Neural progenitor cell (in vitro differentiated cells): ENCODE measurements around the gene KIF25. TPM values are rescaled to one million over a fixed set of nuclear protein-coding genes. Genes with fewer than 3 reads are reported as not detected.

Experiments used
- DNase-seq: peaks from one replicate; pipeline ENCODE4 v3.0.0-alpha.2; 2016; ENCODE audit warnings: low spot score
- H2AFZ ChIP-seq: fragments of 200-600 bp; sonication (generic); replicated peaks from 2 replicates; pipeline ENCODE4 v1.6.1; 2016; ENCODE audit warnings: antibody characterized with exemption
- H3F3A ChIP-seq: fragments of 200-600 bp; sonication (generic); 2 replicates; pipeline ENCODE4 v1.6.1; 2016; ENCODE audit warnings: antibody characterized with exemption, low read depth
- H3K27ac ChIP-seq: fragments of 200-600 bp; sonication (generic); 2 replicates; pipeline ENCODE4 v1.5.1; 2016; ENCODE audit warnings: mild to moderate bottlenecking
- H3K27me3 ChIP-seq: fragments of 200-600 bp; sonication (generic); 2 replicates; pipeline ENCODE4 v1.6.1; 2016; ENCODE audit warnings: mild to moderate bottlenecking, moderate library complexity
- H3K36me3 ChIP-seq: fragments of 200-600 bp; sonication (generic); 2 replicates; pipeline ENCODE4 v1.5.1; 2016
- H3K4me1 ChIP-seq: fragments of 200-600 bp; sonication (generic); 2 replicates; pipeline ENCODE4 v1.6.1; 2016; ENCODE audit warnings: mixed run types
- H3K4me2 ChIP-seq: fragments of 200-600 bp; sonication (generic); 2 replicates; pipeline ENCODE4 v1.6.1; 2016
- H3K4me3 ChIP-seq: fragments of 200-600 bp; sonication (generic); 2 replicates; pipeline ENCODE4 v1.5.1; 2016
- H3K79me2 ChIP-seq: fragments of 200-600 bp; sonication (generic); 2 replicates; pipeline ENCODE4 v1.6.1; 2016; ENCODE audit warnings: low read depth
- H3K9ac ChIP-seq: fragments of 200-600 bp; sonication (generic); 2 replicates; pipeline ENCODE4 v1.6.1; 2016
- H3K9me3 ChIP-seq: fragments of 200-600 bp; sonication (generic); 2 replicates; pipeline ENCODE4 v1.5.1; 2016; ENCODE audit warnings: low read depth
- H4K20me1 ChIP-seq: fragments of 200-600 bp; sonication (generic); 2 replicates; pipeline ENCODE4 v1.6.1; 2016; ENCODE audit warnings: low read depth
- H3K27ac Mint-ChIP-seq: 3 replicates; pipeline ENCODE4 v1.8.0; 2021; ENCODE audit warnings: mixed read lengths
- H3K27me3 Mint-ChIP-seq: 2 replicates; pipeline ENCODE4 v1.8.0; 2022; ENCODE audit warnings: low read depth, mild to moderate bottlenecking, inconsistent platforms, moderate library complexity, mixed read lengths; ENCODE audit not compliant: insufficient read depth
- H3K36me3 Mint-ChIP-seq: 3 replicates; pipeline ENCODE4 v1.8.0; 2021; ENCODE audit warnings: mixed read lengths
- H3K4me1 Mint-ChIP-seq: 3 replicates; pipeline ENCODE4 v1.8.0; 2021; ENCODE audit warnings: mixed read lengths
- H3K4me3 Mint-ChIP-seq: 3 replicates; pipeline ENCODE4 v1.8.0; 2021; ENCODE audit warnings: mild to moderate bottlenecking, moderate library complexity, mixed read lengths
- H3K9me3 Mint-ChIP-seq: 3 replicates; pipeline ENCODE4 v1.8.0; 2020; ENCODE audit warnings: mixed read lengths
- CTCF ChIP-seq: fragments of 200-600 bp; sonication (generic); IDR thresholded peaks from 2 replicates; pipeline ENCODE4 v1.5.1; 2017; ENCODE audit warnings: antibody characterized with exemption, mild to moderate bottlenecking
- EZH2 ChIP-seq: fragments of 200-600 bp; sonication (generic); IDR thresholded peaks from 2 replicates; pipeline ENCODE4 v1.6.1; 2017; ENCODE audit warnings: antibody characterized with exemption, mild to moderate bottlenecking, moderate library complexity
- EZH2phosphoT487 ChIP-seq: fragments of 200-600 bp; sonication (generic); IDR thresholded peaks from 2 replicates; pipeline ENCODE4 v1.6.1; 2017; ENCODE audit warnings: antibody characterized with exemption
- total RNA-seq: library from RNA; depleted of rRNA; stranded (reverse); fragments of >200 nt; gene quantifications from 2 replicates; pipeline ENCODE4 v1.2.3, GENCODE V29; 2015; ENCODE audit warnings: low replicate concordance

KIF25 gene
- total RNA-seq, 1 donor from 2014 or later = 1.2 TPM

GRCh38 chr6:168091381-168092264 lies 94.2 kb downstream of the KIF25 start:
- no peak for TF ChIP-seq EZH2phosphoT487
- no peak for TF ChIP-seq CTCF
- TF ChIP-seq EZH2 = no peak
- H3K4me1 Mint-ChIP-seq = peaks cover 50% of the 10 kb centered on the region
- peaks cover 3% of the 10 kb centered on the region for H3K9me3 Mint-ChIP-seq

GRCh38 chr6:168092541-168092940 lies 95.1 kb downstream of the KIF25 start:
- no peak overlapping the region for H3K4me2 ChIP-seq
- H3K27ac ChIP-seq = no peak overlapping the region
- no peak overlapping the region for H2AFZ ChIP-seq
- H3K79me2 ChIP-seq = no peaks in the 10 kb centered on the region
- Mint-ChIP-seq H3K4me3 (no peak overlapping the region), H3K36me3 (no peaks in the 10 kb centered on the region), H3K27ac (peak overlapping the region; percentile 48), H3K4me1 (peaks cover 41% of the 10 kb centered on the region), H3K27me3 (peaks cover 14% of the 10 kb centered on the region), H3K9me3 (peaks cover 3% of the 10 kb centered on the region)
- no peaks in the 10 kb centered on the region for H3K27me3 ChIP-seq
- no peak for TF ChIP-seq EZH2phosphoT487
- no peak for TF ChIP-seq EZH2
- no peak for TF ChIP-seq CTCF
- H3K9me3 ChIP-seq = no peaks in the 10 kb centered on the region
- no peaks in the 10 kb centered on the region for H4K20me1 ChIP-seq
- peaks cover 8% of the 10 kb centered on the region for H3F3A ChIP-seq
- H3K36me3 ChIP-seq = no peaks in the 10 kb centered on the region
- H3K4me3 ChIP-seq = no peak overlapping the region
- no peak overlapping the region for H3K9ac ChIP-seq
- DNase-seq = no peak
- peaks cover 28% of the 10 kb centered on the region for H3K4me1 ChIP-seq

More at GRCh38 chr6:168091381-168092264, 94.2 kb downstream of the KIF25 start:
- Histone ChIP-seq H3K36me3 (no peaks in the 10 kb centered on the region), H3K4me2 (no peak overlapping the region), H3K9ac (no peak overlapping the region), H3K4me3 (no peak overlapping the region), H3K27me3 (no peaks in the 10 kb centered on the region), H4K20me1 (no peaks in the 10 kb centered on the region), H3F3A (peaks cover 8% of the 10 kb centered on the region), H3K27ac (no peak overlapping the region), H2AFZ (no peak overlapping the region), H3K79me2 (no peaks in the 10 kb centered on the region), H3K9me3 (no peaks in the 10 kb centered on the region), H3K4me1 (peaks cover 30% of the 10 kb centered on the region)
- H3K36me3 Mint-ChIP-seq = no peaks in the 10 kb centered on the region
- peak overlapping the region; percentile 44 for H3K27ac Mint-ChIP-seq
- DNase-seq = no peak
- no peak overlapping the region for H3K4me3 Mint-ChIP-seq
- H3K27me3 Mint-ChIP-seq = peaks cover 14% of the 10 kb centered on the region

GRCh38 chr6:168093071-168093505 lies 95.6 kb downstream of the KIF25 start:
- H3K4me3 ChIP-seq = no peak overlapping the region
- TF ChIP-seq CTCF = no peak
- no peak for TF ChIP-seq EZH2phosphoT487
- no peak for TF ChIP-seq EZH2
- Mint-ChIP-seq H3K27me3 (peaks cover 14% of the 10 kb centered on the region), H3K9me3 (peaks cover 3% of the 10 kb centered on the region), H3K4me3 (no peak overlapping the region), H3K4me1 (peaks cover 40% of the 10 kb centered on the region), H3K27ac (peak overlapping the region; percentile 48), H3K36me3 (no peaks in the 10 kb centered on the region)
- no peaks in the 10 kb centered on the region for H3K79me2 ChIP-seq
- DNase-seq = no peak
- peaks cover 8% of the 10 kb centered on the region for H3F3A ChIP-seq
- peaks cover 23% of the 10 kb centered on the region for H3K4me1 ChIP-seq
- H3K27ac ChIP-seq = no peak overlapping the region
- H3K9ac ChIP-seq = no peak overlapping the region
- no peak overlapping the region for H2AFZ ChIP-seq
- no peaks in the 10 kb centered on the region for H4K20me1 ChIP-seq
- H3K27me3 ChIP-seq = no peaks in the 10 kb centered on the region
- H3K36me3 ChIP-seq = no peaks in the 10 kb centered on the region
- H3K9me3 ChIP-seq = no peaks in the 10 kb centered on the region
- H3K4me2 ChIP-seq = no peak overlapping the region
